Endothelial cell of umbilical vein (primary cell): ENCODE results near the gene HUS1. TPM values are rescaled to one million over a fixed set of nuclear protein-coding genes. Genes with fewer than 3 reads are reported as not detected.

ENCODE experiments used
- BruUV-seq: library from RNA; stranded (reverse); fragments of 400-500 nt; replicated peaks from 2 replicates; lab custom pipeline; 2021; lab: Mats Ljungman, UMichigan
- CTCF ChIA-PET: fragments of 300-600, 350-600 bp; sonication (Branson Sonifier 250); formaldehyde crosslinking; loops from one replicate; lab custom pipeline; 2021; ENCODE audit warnings: antibody characterized with exemption, inconsistent platforms; lab: Charles Lee
- POLR2A ChIA-PET: fragments of 300-600, 350-600 bp; sonication (Branson Sonifier 250); formaldehyde crosslinking; loops from one replicate; lab custom pipeline; 2021; ENCODE audit warnings: antibody characterized with exemption, inconsistent platforms; lab: Charles Lee
- DNase-seq: peaks from one replicate; pipeline ENCODE4 v3.0.0-alpha.2; 2011; ENCODE audit warnings: low read depth, low spot score
- FAIRE-seq: peaks from 2 replicates; lab custom pipeline; 2011; peaks lifted over from hg19 to GRCh38; lab: Jason Lieb, UNC
- H2AFZ ChIP-seq: 2 replicates; pipeline ENCODE4 v1.6.0; 2012; ENCODE audit warnings: low read depth, low read length, control low read depth, inconsistent platforms
- H3K27ac ChIP-seq: 2 replicates; pipeline ENCODE4 v1.5.1; 2011; ENCODE audit warnings: low read depth, mild to moderate bottlenecking, control low read depth, low read length, moderate library complexity; ENCODE audit not compliant: insufficient read depth
- H3K27me3 ChIP-seq, 2 experiments: 2 replicates each; pipeline versions ENCODE4 v1.6.0 to v1.6.1; 2011; ENCODE audit warnings: low read length in 2 of 2, mixed read lengths in 1 of 2; ENCODE audit not compliant: control insufficient read depth in 2 of 2, insufficient read depth in 2 of 2
- H3K36me3 ChIP-seq, 2 experiments: 2 replicates in 1 of 2; 3 replicates in 1 of 2; pipeline ENCODE4 v1.5.1; 2011; ENCODE audit warnings: low read length in 2 of 2, mild to moderate bottlenecking in 1 of 2, moderate library complexity in 1 of 2; ENCODE audit not compliant: control insufficient read depth in 2 of 2, insufficient read depth in 2 of 2; ENCODE audit errors: extremely low read depth in 1 of 2
- H3K4me1 ChIP-seq: 3 replicates; pipeline ENCODE4 v1.5.1; 2011; ENCODE audit warnings: mild to moderate bottlenecking, low read length; ENCODE audit not compliant: control insufficient read depth, insufficient read depth; ENCODE audit errors: extremely low read depth
- H3K4me2 ChIP-seq: 2 replicates; pipeline ENCODE4 v1.6.1; 2011; ENCODE audit warnings: low read length, control low read depth, mixed read lengths; ENCODE audit not compliant: insufficient read depth
- H3K4me3 ChIP-seq, 3 experiments: fragments of 200-600 bp in 1 of 3; sonication (generic), shearing (Covaris generic) in 1 of 3; replicated peaks in 1 of 3; 2 replicates each; pipeline ENCODE4 v1.5.1; 2011 to 2016; ENCODE audit warnings: control low read depth in 3 of 3, low read length in 3 of 3, mild to moderate bottlenecking in 2 of 3, inconsistent platforms in 1 of 3, low read depth in 1 of 3, moderate library complexity in 1 of 3; ENCODE audit not compliant: insufficient read depth in 1 of 3
- H3K79me2 ChIP-seq: 2 replicates; pipeline ENCODE4 v1.6.0; 2012; ENCODE audit warnings: low read length, inconsistent platforms; ENCODE audit not compliant: control insufficient read depth, insufficient read depth
- H3K9ac ChIP-seq: replicated peaks from 2 replicates; pipeline ENCODE3; 2011; ENCODE audit warnings: low read length, control low read depth; ENCODE audit not compliant: insufficient read depth; ENCODE audit errors: extremely low read depth
- H3K9me1 ChIP-seq: replicated peaks from 3 replicates; pipeline ENCODE4 v1.6.0; 2011; ENCODE audit warnings: mild to moderate bottlenecking, low read length; ENCODE audit not compliant: control insufficient read depth, insufficient read depth; ENCODE audit errors: extremely low read depth
- H3K9me3 ChIP-seq: replicated peaks from 2 replicates; pipeline ENCODE4 v1.5.1; 2012; ENCODE audit warnings: low read length, inconsistent platforms; ENCODE audit not compliant: control insufficient read depth, insufficient read depth
- H4K20me1 ChIP-seq: replicated peaks from 2 replicates; pipeline ENCODE3; 2011; ENCODE audit warnings: mild to moderate bottlenecking, low read length; ENCODE audit not compliant: control insufficient read depth, insufficient read depth; ENCODE audit errors: extremely low read depth
- CTCF ChIP-seq, 2 donors: IDR thresholded peaks; 1 replicate in 1 of 2; 2 replicates in 1 of 2; pipeline ENCODE4 v1.5.1; 2011; ENCODE audit warnings: low read length in 2 of 2, mild to moderate bottlenecking in 2 of 2, moderate library complexity in 2 of 2, control low read depth in 1 of 2, inconsistent platforms in 1 of 2, low read depth in 1 of 2; ENCODE audit not compliant: insufficient read depth in 1 of 2; ENCODE audit errors: extremely low read depth in 1 of 2
- EZH2 ChIP-seq: IDR thresholded peaks from 2 replicates; pipeline ENCODE4 v1.6.1; 2012; ENCODE audit warnings: borderline replicate concordance, low read depth, mild to moderate bottlenecking, moderate library complexity, low read length, inconsistent platforms; ENCODE audit not compliant: severe bottlenecking
- FOS ChIP-seq: IDR thresholded peaks from 2 replicates; pipeline ENCODE4 v1.6.1; 2011; ENCODE audit warnings: mild to moderate bottlenecking, low read length, moderate library complexity, borderline replicate concordance; ENCODE audit not compliant: insufficient read depth
- GATA2 ChIP-seq: IDR thresholded peaks from 2 replicates; pipeline ENCODE4 v1.7.0; 2011; ENCODE audit warnings: low read depth, mild to moderate bottlenecking, moderate library complexity, mixed read lengths, low read length; ENCODE audit not compliant: insufficient read length, insufficient read depth
- JUN ChIP-seq: IDR thresholded peaks from 2 replicates; pipeline ENCODE4 v1.6.1; 2011; ENCODE audit warnings: borderline replicate concordance, low read depth; ENCODE audit not compliant: insufficient read length, insufficient read depth
- MAX ChIP-seq: IDR thresholded peaks from 2 replicates; pipeline ENCODE4 v1.6.1; 2011; ENCODE audit not compliant: insufficient read depth, insufficient read length
- MYC ChIP-seq: IDR thresholded peaks from one replicate; pipeline ENCODE4 v1.6.1; 2011; ENCODE audit warnings: mild to moderate bottlenecking, low read depth, low read length
- POLR2A ChIP-seq: IDR thresholded peaks from 2 replicates; pipeline ENCODE4 v1.6.1; 2012; ENCODE audit warnings: low read depth, mild to moderate bottlenecking, control low read depth, low read length
- POLR2AphosphoS5 ChIP-seq: IDR thresholded peaks from 2 replicates; pipeline ENCODE4 v1.6.1; 2012; ENCODE audit warnings: low read depth, mild to moderate bottlenecking, control low read depth, low read length, moderate library complexity; ENCODE audit not compliant: insufficient read depth
- dilution Hi-C: fragments of 300-500 bp; cut with MboI; formaldehyde crosslinking; loops from one replicate; pipeline ENCODE4 v1.15.0; 2019; ENCODE audit warnings: low sequenced_read_pairs; ENCODE audit not compliant: extremely low pct_ligation_motif_present
- intact Hi-C: fragments of 100-400 bp; cut with micrococcal nuclease; formaldehyde crosslinking; loops from one replicate; pipeline ENCODE4 v1.10.0; 2022
- polyA plus RNA-seq, 4 experiments: library from polyadenylated mRNA; depleted of rRNA in 3 of 4; stranded (reverse) in 3 of 4; unstranded in 1 of 4; fragments of >200 nt; gene quantifications; 2 replicates each; pipeline versions ENCODE4 v1.2.1 to v1.2.3, GENCODE V29; 2011 to 2012; ENCODE audit warnings: missing spikeins in 1 of 4
- total RNA-seq: library from RNA; stranded (reverse); gene quantifications from 2 replicates; pipeline ENCODE4 v1.2.3, GENCODE V29; 2021

The HUS1 gene
- total and polyA plus RNA-seq, 2 donors (not counting 3 experiments of a cell fraction or from before 2014, with no cell fraction given), result 21.4 to 49.7 TPM

GRCh38 chr7:47936323-47936722, 43.1 kb downstream of the HUS1 start:
- Histone ChIP-seq H3K27me3 (no peaks in the 10 kb centered on the region), H2AFZ (no peak overlapping the region), H3K9me3 (no peaks in the 10 kb centered on the region), H3K4me3 (no peak overlapping the region), H3K4me2 (no peak overlapping the region), H3K9ac (no peak overlapping the region), H3K9me1 (no peaks in the 10 kb centered on the region), H3K36me3 (no peaks in the 10 kb centered on the region), H3K79me2 (no peaks in the 10 kb centered on the region), H3K4me1 (peaks cover 13% of the 10 kb centered on the region), H4K20me1 (no peaks in the 10 kb centered on the region), H3K27ac (no peak overlapping the region)
- ChIA-PET CTCF (no interaction called here), POLR2A (no interaction called here)
- intact Hi-C loops, result no loop called here
- dilution Hi-C loops, result no loop called here
- no TSS peak for BruUV-seq
- DNase-seq (no peak), FAIRE-seq (no peak)
- TF ChIP-seq MAX, result no peak
- no peak for TF ChIP-seq GATA2
- no peak for TF ChIP-seq FOS

GRCh38 chr7:47935336-47935735, 44.1 kb downstream of the HUS1 start:
- dilution Hi-C loops, result no loop called here
- intact Hi-C loops, result no loop called here
- no peak for TF ChIP-seq JUN
- no peak for TF ChIP-seq FOS
- TF ChIP-seq CTCF (IDR thresholded peaks at IDR 0.05; ENCODE audit: extremely low read depth in 1 of 2, insufficient read depth in 1 of 2, low read depth in 1 of 2, low read length in 2 of 2), result no peak
- no peak for TF ChIP-seq EZH2
- TF ChIP-seq MYC, result no peak
- TF ChIP-seq POLR2A, result no peak
- no peak for TF ChIP-seq GATA2
- no peak for TF ChIP-seq POLR2AphosphoS5
- no peak for TF ChIP-seq MAX
- Histone ChIP-seq H3K27me3 (no peaks in the 10 kb centered on the region), H3K27ac (no peak overlapping the region), H3K79me2 (no peaks in the 10 kb centered on the region), H3K4me3 (no peak overlapping the region), H2AFZ (no peak overlapping the region), H3K9ac (no peak overlapping the region), H3K4me1 (peaks cover 4% of the 10 kb centered on the region), H4K20me1 (no peaks in the 10 kb centered on the region), H3K36me3 (no peaks in the 10 kb centered on the region), H3K9me3 (no peaks in the 10 kb centered on the region), H3K4me2 (no peak overlapping the region), H3K9me1 (no peaks in the 10 kb centered on the region)
- CTCF ChIA-PET, result interaction anchor here (3.5 kb wide), 1 partner anchor 10 kb away, joined by 13 read pairs; no protein-coding TSS in a partner anchor
- DNase-seq, result no peak
- BruUV-seq, result no TSS peak
- POLR2A ChIA-PET, result no interaction called here
- FAIRE-seq, result no peak
